Ovary (tissue), 3 donors: ENCODE data around the gene PCNX1.

Experiments used
- CTCF ChIP-seq, 3 donors: fragments of 450-650 bp in 2 of 3; fragments of 200-600 bp in 1 of 3; IDR thresholded peaks; one replicate each; pipeline versions ENCODE4 v1.5.1 to v1.8.0; 2016 to 2022; ENCODE audit warnings: antibody characterized with exemption in 3 of 3, mild to moderate bottlenecking in 1 of 3
- POLR2A ChIP-seq: fragments of 450-650 bp; IDR thresholded peaks from one replicate; pipeline ENCODE4 v1.6.1; 2017; ENCODE audit warnings: antibody characterized with exemption, mild to moderate bottlenecking, moderate library complexity
- donor health status: DM: no; HTN: no; CAD: no.

- no peak for TF ChIP-seq POLR2A
- TF ChIP-seq CTCF (IDR thresholded peaks at IDR 0.05), result no peak
These were observed 17.7 kb upstream of the PCNX1 start for GRCh38 chr14:70889555-70889954.
